HepG2 (cell line): ENCODE data around the gene IFIT2. TPM values are rescaled to one million over a fixed set of nuclear protein-coding genes. Genes with fewer than 3 reads are reported as not detected.

Experiments
- ATAC-seq: fragments of 200-7000 bp; cut with Tn5 transposase; 3 replicates; pipeline ENCODE4 v1.9.1; 2020; ENCODE audit warnings: mild to moderate bottlenecking, moderate library complexity
- BruUV-seq: library from RNA; stranded (reverse); fragments of 400-500 nt; replicated peaks from 2 replicates; lab custom pipeline; 2021; lab: Mats Ljungman, UMichigan
- CTCF ChIA-PET: fragments of 300-600 bp; formaldehyde crosslinking; extraction: SDS; loops from one replicate; lab custom pipeline; 2021; ENCODE audit warnings: low total read pairs, inconsistent platforms, low intra/inter-chr PET ratio; lab: Yijun Ruan, JAX
- POLR2A ChIA-PET: fragments of 350-600 bp; sonication (Branson Sonifier 250); formaldehyde crosslinking; loops from one replicate; lab custom pipeline; 2020; ENCODE audit warnings: antibody characterized with exemption, inconsistent platforms; lab: Yijun Ruan, JAX
- DNase-seq: peaks from one replicate; pipeline ENCODE4 v3.0.0-alpha.2; 2015; ENCODE audit warnings: low spot score
- FAIRE-seq: peaks from 3 replicates; lab custom pipeline; 2011; peaks lifted over from hg19 to GRCh38; lab: Jason Lieb, UNC
- H2AFZ ChIP-seq: one replicate; pipeline ENCODE4 v1.6.1; 2011; ENCODE audit warnings: low read length, inconsistent platforms
- H3K27ac ChIP-seq: fragments of 300-600 bp; 3 replicates; pipeline ENCODE4 v1.8.0; 2011; ENCODE audit warnings: mixed run types, mild to moderate bottlenecking, mixed read lengths, low read length, inconsistent platforms; ENCODE audit not compliant: insufficient read depth; ENCODE audit errors: extremely low read length
- H3K27me3 ChIP-seq, 2 experiments: fragments of 200-600 bp in 1 of 2; 2 replicates in 1 of 2; 3 replicates in 1 of 2; pipeline versions ENCODE4 v1.6.0 to v1.8.0; 2011; ENCODE audit warnings: low read length in 2 of 2, mild to moderate bottlenecking in 2 of 2, moderate library complexity in 2 of 2, inconsistent platforms in 1 of 2; ENCODE audit not compliant: insufficient read depth in 2 of 2, control insufficient read depth in 1 of 2
- H3K36me3 ChIP-seq, 2 experiments: fragments of 200-600 bp in 1 of 2; replicated peaks in 1 of 2; 2 replicates in 1 of 2; 3 replicates in 1 of 2; pipeline versions ENCODE4 v1.5.1 to v1.8.0; 2011; ENCODE audit warnings: low read length in 2 of 2, inconsistent platforms in 1 of 2; ENCODE audit not compliant: insufficient read depth in 2 of 2, control insufficient read depth in 1 of 2
- H3K4me1 ChIP-seq: 2 replicates; pipeline ENCODE4 v1.5.1; 2012; ENCODE audit warnings: low read length, inconsistent platforms; ENCODE audit not compliant: insufficient read depth
- H3K4me2 ChIP-seq: 2 replicates; pipeline ENCODE4 v1.6.0; 2011; ENCODE audit warnings: low read depth, low read length, inconsistent platforms
- H3K4me3 ChIP-seq, 3 experiments: fragments of 200-600 bp in 1 of 3; sonication (generic), shearing (Covaris generic) in 1 of 3; replicated peaks in 1 of 3; 2 replicates each; pipeline ENCODE4 v1.5.1; 2011 to 2016; ENCODE audit warnings: low read length in 3 of 3, inconsistent platforms in 2 of 3, low read depth in 2 of 3, mild to moderate bottlenecking in 2 of 3, control low read depth in 1 of 3, mixed read lengths in 1 of 3; ENCODE audit not compliant: insufficient read depth in 1 of 3
- H3K79me2 ChIP-seq: one replicate; pipeline ENCODE4 v1.6.1; 2011; ENCODE audit warnings: low read length, inconsistent platforms; ENCODE audit not compliant: insufficient read depth
- H3K9ac ChIP-seq: 2 replicates; pipeline ENCODE4 v1.6.0; 2011; ENCODE audit warnings: mild to moderate bottlenecking, low read depth, low read length, inconsistent platforms; ENCODE audit not compliant: insufficient read depth
- H3K9me3 ChIP-seq: 2 replicates; pipeline ENCODE4 v1.5.1; 2012; ENCODE audit warnings: mild to moderate bottlenecking, low read length
- H4K20me1 ChIP-seq: 2 replicates; pipeline ENCODE4 v1.6.0; 2011; ENCODE audit warnings: inconsistent platforms, mild to moderate bottlenecking, low read length, moderate library complexity; ENCODE audit not compliant: insufficient read depth
- EED ChIP-seq: sonication (generic); formaldehyde crosslinking; IDR thresholded peaks from 2 replicates; pipeline ENCODE4 v1.5.0; 2020; ENCODE audit warnings: mild to moderate bottlenecking, missing genetic modification reagents
- HMGA1 ChIP-seq: sonication (generic); formaldehyde crosslinking; conservative IDR thresholded peaks from 2 replicates; pipeline ENCODE4 v1.4.0; 2020; ENCODE audit warnings: missing genetic modification reagents
- NR2F2 ChIP-seq: IDR thresholded peaks from 2 replicates; pipeline ENCODE4 v1.6.1; 2012; ENCODE audit warnings: low read depth, inconsistent platforms, borderline replicate concordance
- PAX8 ChIP-seq: sonication (generic); formaldehyde crosslinking; IDR thresholded peaks from 2 replicates; pipeline ENCODE4 v1.8.0; 2022; ENCODE audit warnings: mild to moderate bottlenecking, missing genetic modification reagents, borderline replicate concordance
- POGZ ChIP-seq: sonication (generic); formaldehyde crosslinking; IDR thresholded peaks from 2 replicates; pipeline ENCODE4 v1.4.0; 2020; ENCODE audit warnings: mild to moderate bottlenecking, missing genetic modification reagents
- SP1 ChIP-seq, 2 experiments: fragments of 450-650 bp in 1 of 2; sonication (generic) in 1 of 2; formaldehyde crosslinking in 1 of 2; IDR thresholded peaks; 2 replicates each; pipeline versions ENCODE4 v1.4.0 to v1.6.1; 2016 to 2020; ENCODE audit warnings: missing genetic modification reagents in 1 of 2
- ZNF235 ChIP-seq: sonication (generic); formaldehyde crosslinking; IDR thresholded peaks from 2 replicates; pipeline ENCODE4 v1.8.1; 2023; ENCODE audit warnings: mild to moderate bottlenecking, missing genetic modification reagents, borderline replicate concordance
- ZNF34 ChIP-seq: sonication (generic); formaldehyde crosslinking; IDR thresholded peaks from 2 replicates; pipeline ENCODE4 v1.4.0; 2020; ENCODE audit warnings: mild to moderate bottlenecking, missing genetic modification reagents, borderline replicate concordance
- ZNF746 ChIP-seq: sonication (generic); formaldehyde crosslinking; IDR thresholded peaks from 2 replicates; pipeline ENCODE4 v1.8.0; 2022; ENCODE audit warnings: mild to moderate bottlenecking, missing genetic modification reagents
- ZNF792 ChIP-seq: IDR thresholded peaks from 2 replicates; pipeline ENCODE4 v1.6.1; 2016
- WGBS: methylation state at CpG from one replicate; pipeline ENCODE4 v1.1.6; 2017; ENCODE audit warnings: low lambda C conversion rate; 5-methylcytosine and 5-hydroxymethylcytosine counted together
- in situ Hi-C: cut with HindIII; loops from 2 replicates; pipeline ENCODE4 v1.10.0; 2017; ENCODE audit warnings: low pct_unique_long_range_greater_than_20kb; ENCODE audit not compliant: extremely low pct_ligation_motif_present
- intact Hi-C: fragments of 100-400 bp; cut with micrococcal nuclease; formaldehyde crosslinking; loops from one replicate; pipeline ENCODE4 v1.10.0; 2022; ENCODE audit not compliant: unreplicated experiment
- polyA plus RNA-seq, 8 experiments: library from polyadenylated mRNA; depleted of rRNA in 3 of 8; stranded (reverse) in 7 of 8; unstranded in 1 of 8; fragments of >200 nt; fragmentation: Illumina TruSeq in 4 of 8; extraction: Trizol in 4 of 8; gene quantifications; 2 replicates each; pipeline versions ENCODE4 v1.2.1 to v1.2.3, GENCODE V29; 2011 to 2016; ENCODE audit warnings: low read depth in 4 of 8, missing spikeins in 1 of 8, mixed read lengths in 1 of 8; ENCODE audit not compliant: insufficient read depth in 1 of 8
- total RNA-seq, 5 experiments: library from RNA; depleted of rRNA; stranded (reverse); fragments of >200 nt; fragmentation: Illumina TruSeq; extraction: Trizol; gene quantifications; 2 replicates each; pipeline ENCODE4 v1.2.3, GENCODE V29; 2016; ENCODE audit warnings: low read depth in 1 of 5
- TF ChIP-seq, protein P1 (sequence below): sonication (generic); formaldehyde crosslinking; IDR thresholded peaks from 2 replicates; pipeline ENCODE4 v1.4.0; 2020; ENCODE audit warnings: missing genetic modification reagents
- TF ChIP-seq, protein P2 (sequence below): sonication (generic); formaldehyde crosslinking; IDR thresholded peaks from 2 replicates; pipeline ENCODE4 v1.5.1; 2020; ENCODE audit warnings: mild to moderate bottlenecking, missing genetic modification reagents, moderate library complexity
- TF ChIP-seq, protein P3 (sequence below): sonication (generic); formaldehyde crosslinking; IDR thresholded peaks from 2 replicates; pipeline ENCODE4 v1.4.0; 2020; ENCODE audit warnings: missing genetic modification reagents

Gene IFIT2
- total and polyA plus RNA-seq, 2 of the 13 experiments (the other 11 are each of a cell fraction or from before 2014, with no cell fraction given) = 0.04 to 0.15 TPM

GRCh38 chr10:89258881-89259280 is 43.0 kb upstream of the IFIT2 start:
- ATAC-seq = no peak
- Histone ChIP-seq H3K4me3 (no peak overlapping the region), H3K27ac (no peak overlapping the region), H3K36me3 (no peaks in the 10 kb centered on the region), H3K4me2 (no peak overlapping the region), H2AFZ (no peak overlapping the region), H3K27me3 (no peaks in the 10 kb centered on the region; a peak in 1 of 5 replicates), H3K79me2 (no peaks in the 10 kb centered on the region), H3K4me1 (peaks cover 7% of the 10 kb centered on the region), H4K20me1 (no peaks in the 10 kb centered on the region), H3K9me3 (peaks cover 6% of the 10 kb centered on the region; the same call in 1 of the 2 replicates), H3K9ac (no peak overlapping the region)
- ChIA-PET CTCF (no interaction called here), POLR2A (no interaction called here)
- no peak for TF ChIP-seq ZNF792 (CRISPR knock-in tag)
- TF ChIP-seq SP1 (IDR thresholded peaks at IDR 0.05) = no peak
- TF ChIP-seq SP1 (CRISPR knock-in tag; IDR thresholded peaks at IDR 0.05) = no peak
- 0% methylated on average over 1 of the region's 1 CpG for WGBS
- DNase-seq = no peak
- FAIRE-seq = no peak
- intact Hi-C loops = no loop called here
- in situ Hi-C loops = loop anchor here (5.0 kb wide), 1 partner anchor 113 kb away; no protein-coding TSS in a partner anchor
- BruUV-seq = no TSS peak

- no peaks in the 10 kb centered on the region; a peak in 1 of 5 replicates for H3K27me3 ChIP-seq
- H3K4me1 ChIP-seq = peaks cover 7% of the 10 kb centered on the region
- no TSS peak for BruUV-seq
- no peaks in the 10 kb centered on the region for H3K79me2 ChIP-seq
- no peak overlapping the region for H3K27ac ChIP-seq
- H3K9ac ChIP-seq = no peak overlapping the region
- WGBS = 52% methylated on average over 5 of the region's 5 CpGs
- H3K36me3 ChIP-seq = no peaks in the 10 kb centered on the region
- CTCF ChIA-PET = no interaction called here
- H3K4me3 ChIP-seq = no peak overlapping the region
- DNase-seq (no peak), FAIRE-seq (no peak), ATAC-seq (no peak)
- intact Hi-C loops = no loop called here
- no peaks in the 10 kb centered on the region for H3K9me3 ChIP-seq
- H2AFZ ChIP-seq = no peak overlapping the region
- POLR2A ChIA-PET = no interaction called here
- in situ Hi-C loops = no loop called here
- H4K20me1 ChIP-seq = no peaks in the 10 kb centered on the region
- H3K4me2 ChIP-seq = no peak overlapping the region
- no peak for TF ChIP-seq PAX8
- no peak for TF ChIP-seq HMGA1 (CRISPR knock-in tag)
- TF ChIP-seq ZNF235 (CRISPR knock-in tag) = no peak
- TF ChIP-seq, protein P1, sequence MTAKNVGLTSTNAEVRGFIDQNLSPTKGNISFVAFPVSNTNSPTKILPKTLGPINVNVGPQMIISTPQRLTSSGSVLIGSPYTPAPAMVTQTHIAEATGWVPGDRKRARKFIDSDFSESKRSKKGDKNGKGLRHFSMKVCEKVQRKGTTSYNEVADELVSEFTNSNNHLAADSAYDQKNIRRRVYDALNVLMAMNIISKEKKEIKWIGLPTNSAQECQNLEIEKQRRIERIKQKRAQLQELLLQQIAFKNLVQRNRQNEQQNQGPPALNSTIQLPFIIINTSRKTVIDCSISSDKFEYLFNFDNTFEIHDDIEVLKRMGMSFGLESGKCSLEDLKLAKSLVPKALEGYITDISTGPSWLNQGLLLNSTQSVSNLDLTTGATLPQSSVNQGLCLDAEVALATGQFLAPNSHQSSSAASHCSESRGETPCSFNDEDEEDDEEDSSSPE (CRISPR knock-in tag) = no peak
- TF ChIP-seq ZNF746 (CRISPR knock-in tag) = no peak
- TF ChIP-seq NR2F2 = no peak
- TF ChIP-seq, protein P2, sequence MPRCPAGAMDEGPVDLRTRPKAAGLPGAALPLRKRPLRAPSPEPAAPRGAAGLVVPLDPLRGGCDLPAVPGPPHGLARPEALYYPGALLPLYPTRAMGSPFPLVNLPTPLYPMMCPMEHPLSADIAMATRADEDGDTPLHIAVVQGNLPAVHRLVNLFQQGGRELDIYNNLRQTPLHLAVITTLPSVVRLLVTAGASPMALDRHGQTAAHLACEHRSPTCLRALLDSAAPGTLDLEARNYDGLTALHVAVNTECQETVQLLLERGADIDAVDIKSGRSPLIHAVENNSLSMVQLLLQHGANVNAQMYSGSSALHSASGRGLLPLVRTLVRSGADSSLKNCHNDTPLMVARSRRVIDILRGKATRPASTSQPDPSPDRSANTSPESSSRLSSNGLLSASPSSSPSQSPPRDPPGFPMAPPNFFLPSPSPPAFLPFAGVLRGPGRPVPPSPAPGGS (CRISPR knock-in tag) = no peak
- TF ChIP-seq EED = no peak
- no peak for TF ChIP-seq ZNF34 (CRISPR knock-in tag)
- TF ChIP-seq POGZ (CRISPR knock-in tag) = no peak
- TF ChIP-seq, protein P3, sequence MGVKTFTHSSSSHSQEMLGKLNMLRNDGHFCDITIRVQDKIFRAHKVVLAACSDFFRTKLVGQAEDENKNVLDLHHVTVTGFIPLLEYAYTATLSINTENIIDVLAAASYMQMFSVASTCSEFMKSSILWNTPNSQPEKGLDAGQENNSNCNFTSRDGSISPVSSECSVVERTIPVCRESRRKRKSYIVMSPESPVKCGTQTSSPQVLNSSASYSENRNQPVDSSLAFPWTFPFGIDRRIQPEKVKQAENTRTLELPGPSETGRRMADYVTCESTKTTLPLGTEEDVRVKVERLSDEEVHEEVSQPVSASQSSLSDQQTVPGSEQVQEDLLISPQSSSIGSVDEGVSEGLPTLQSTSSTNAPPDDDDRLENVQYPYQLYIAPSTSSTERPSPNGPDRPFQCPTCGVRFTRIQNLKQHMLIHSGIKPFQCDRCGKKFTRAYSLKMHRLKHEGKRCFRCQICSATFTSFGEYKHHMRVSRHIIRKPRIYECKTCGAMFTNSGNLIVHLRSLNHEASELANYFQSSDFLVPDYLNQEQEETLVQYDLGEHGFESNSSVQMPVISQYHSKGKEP (CRISPR knock-in tag) = no peak
Measured at GRCh38 chr10:89262086-89263051, 39.5 kb upstream of the IFIT2 start.
